Measurements from ENCODE around the gene LINC01488.

The LINC01488 gene

DNA sequence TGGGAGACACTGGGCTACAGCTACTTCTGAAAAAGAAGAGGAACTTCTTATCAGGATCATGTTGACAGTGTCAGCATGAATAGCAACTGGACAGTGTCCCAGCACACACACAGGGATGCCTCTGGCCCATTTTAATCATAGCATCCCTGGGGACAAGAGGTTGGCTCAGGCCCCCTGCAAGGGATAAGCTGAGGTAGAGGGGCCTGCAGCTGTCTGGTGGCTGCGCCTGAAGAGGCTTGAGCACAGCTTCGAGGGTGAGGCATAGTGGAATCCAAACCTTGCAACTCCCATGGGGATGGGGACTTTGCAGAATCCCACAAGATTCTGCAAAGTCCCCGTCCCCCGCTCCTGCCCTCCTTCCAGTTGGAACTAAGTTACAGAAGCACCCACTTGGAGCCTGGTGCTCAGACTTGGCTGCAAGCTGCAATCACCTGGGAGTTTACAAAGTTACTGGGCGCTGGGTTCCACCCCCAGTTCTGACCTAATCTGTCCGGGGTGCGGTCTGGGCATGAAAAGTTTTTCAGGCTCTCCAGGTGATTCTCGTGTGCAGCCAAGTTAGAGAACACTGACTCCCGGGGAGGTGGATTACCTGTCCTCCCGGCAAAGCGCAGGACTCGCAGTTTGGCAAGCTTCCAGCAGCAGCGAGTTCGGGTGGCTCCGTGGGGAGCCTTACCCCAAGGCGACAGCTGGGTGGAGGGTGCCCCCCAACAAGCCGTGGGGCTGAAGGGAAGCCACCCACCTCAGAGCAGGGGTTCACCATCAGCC lies 16.0 kb upstream of the LINC01488 start:
- no peak for FAIRE-seq

DNA sequence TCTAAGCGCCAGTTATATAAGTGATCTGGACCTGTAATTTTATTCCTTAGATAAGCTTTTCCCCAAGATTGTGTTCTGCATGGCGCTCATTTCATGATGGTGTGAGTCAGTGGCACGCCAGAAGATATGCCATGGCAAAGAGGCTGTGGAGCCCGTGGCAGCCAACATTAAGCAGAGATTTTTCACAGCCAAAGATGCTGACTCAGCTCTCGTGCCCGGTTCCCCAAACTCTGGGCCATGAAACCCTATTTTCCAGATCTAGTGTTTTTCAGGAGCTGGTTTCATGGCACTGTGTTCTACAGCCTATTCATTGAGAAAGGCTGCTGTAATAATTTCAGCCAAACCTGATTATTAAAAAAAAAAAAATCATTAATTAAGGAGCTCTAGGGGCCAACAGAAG lies 15.4 kb upstream of the LINC01488 start:
- FAIRE-seq = no peak

DNA sequence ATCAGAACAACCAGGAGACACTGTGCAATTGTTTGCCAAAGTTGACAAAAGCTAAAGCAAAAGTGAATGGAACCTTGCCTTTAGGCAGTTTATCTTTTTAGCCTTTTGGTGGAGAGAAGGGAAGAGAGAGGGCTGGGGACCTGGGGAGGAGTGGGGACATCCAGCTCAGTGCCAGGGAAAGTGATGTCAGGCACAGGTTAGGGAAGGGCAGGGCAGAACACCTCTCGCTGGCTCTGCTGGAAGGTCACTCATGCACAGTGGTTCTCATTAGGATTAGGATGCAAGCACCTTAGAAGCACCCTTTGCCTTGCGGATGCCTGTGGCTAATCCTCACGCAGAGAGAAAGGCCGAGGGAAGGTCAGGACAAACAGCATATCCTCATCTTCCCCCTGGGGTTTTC lies 14.3 kb upstream of the LINC01488 start:
- no peak for FAIRE-seq

DNA sequence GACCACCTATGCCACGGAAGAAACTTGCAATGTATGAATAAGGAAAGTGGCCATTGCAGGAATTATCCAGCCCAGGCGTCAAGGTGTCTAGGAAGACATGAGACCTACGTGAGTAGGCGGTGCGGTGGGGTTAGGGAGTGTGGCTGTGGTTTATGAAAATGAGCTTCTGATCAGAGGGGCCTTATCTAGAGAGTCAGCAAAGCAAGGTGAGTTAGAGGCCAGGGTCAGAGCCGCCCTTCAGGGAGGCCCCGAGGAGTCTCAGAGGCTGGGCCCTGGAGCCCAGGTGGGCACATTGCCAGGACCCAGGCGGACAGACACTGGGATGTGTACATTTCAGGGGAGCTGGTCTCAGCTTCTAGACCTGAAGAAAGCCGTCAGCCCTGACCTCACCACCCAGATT lies 13.8 kb upstream of the LINC01488 start:
- no peak for FAIRE-seq

DNA sequence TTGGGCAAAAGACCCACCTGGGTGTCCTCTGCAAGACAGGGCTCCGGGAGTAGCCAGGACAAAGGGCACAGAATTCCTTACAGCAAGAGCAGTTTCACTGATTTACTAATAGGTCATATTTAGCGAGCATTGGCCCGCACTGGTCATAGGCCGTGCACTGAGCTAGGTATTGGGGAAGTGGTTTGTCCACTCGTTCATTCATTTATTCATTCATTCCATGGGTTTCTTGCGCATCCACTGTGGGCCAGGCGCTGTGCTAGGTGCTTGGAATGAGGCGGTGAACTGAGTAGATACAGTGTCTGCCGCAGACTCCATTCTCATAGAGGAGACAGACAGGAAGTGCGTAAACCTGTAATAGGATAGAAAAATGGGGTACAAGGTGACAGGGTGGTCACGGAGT lies 13.2 kb upstream of the LINC01488 start:
- no peak for FAIRE-seq

DNA sequence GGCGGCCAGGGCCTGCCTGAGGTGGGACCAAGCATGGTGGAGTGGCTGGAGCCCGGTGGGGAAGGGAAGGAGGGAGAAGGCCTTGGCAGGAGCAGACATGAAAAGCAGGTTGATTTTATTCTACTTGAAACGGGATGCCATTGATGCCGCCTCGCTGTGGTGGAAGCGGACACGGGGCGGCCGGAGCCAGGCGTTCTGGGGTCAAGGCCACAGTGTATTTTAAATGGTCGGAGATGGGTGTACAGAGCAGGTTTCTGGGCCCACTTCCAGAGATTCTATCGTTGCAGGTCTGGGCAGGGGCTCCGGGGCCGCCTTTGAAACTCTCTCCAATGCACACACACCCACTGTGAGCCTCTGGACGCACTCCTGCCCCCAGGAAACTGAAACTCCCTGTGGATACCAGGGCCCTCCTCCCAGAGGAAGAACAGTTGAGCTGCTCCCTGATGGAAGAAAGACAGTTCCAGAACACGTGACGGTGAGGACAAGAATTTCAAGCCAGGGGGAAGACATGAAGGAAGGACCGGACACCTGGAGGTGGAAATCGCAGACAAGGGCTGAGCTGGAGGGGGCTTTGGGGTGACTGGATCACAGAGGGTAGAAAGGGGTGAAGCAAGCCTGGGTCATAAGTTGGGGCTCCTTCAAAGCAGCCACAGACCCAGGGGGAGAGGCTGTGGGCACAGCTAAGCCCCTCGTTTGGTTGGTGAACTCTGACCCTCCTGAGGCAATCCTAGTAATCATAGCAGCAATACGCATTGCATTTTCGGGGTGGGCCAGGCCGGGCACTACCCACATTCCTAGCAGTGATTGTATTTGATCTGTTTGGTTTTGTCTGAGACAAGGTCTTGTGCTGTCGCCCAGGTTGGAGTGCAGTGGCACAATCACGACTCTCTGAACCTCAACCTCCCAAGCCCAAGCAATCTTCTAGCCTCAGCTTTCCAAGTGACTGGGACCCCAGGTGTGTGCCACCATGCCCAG lies 12.3 kb upstream of the LINC01488 start:
- FAIRE-seq = no peak

DNA sequence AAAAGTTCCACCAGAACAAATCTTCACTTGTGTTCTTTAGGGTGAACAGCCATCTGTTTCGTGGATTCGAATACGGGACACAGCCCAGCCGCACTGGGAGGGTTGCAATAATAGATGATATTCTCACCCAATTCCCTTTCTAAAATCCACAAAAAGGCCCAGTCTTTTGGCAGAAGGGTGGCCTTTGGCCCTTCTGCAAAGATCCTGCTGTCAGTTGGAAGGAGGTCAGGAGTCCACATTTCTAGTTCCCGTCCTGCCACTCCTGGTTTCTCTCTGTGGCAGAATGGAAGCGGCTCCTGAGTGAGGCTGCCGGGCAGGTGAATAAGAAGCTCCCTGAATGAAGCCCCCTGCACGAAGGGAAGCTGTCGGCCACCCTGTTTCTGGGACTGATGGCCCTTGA lies 11.2 kb upstream of the LINC01488 start:
- FAIRE-seq = no peak

DNA sequence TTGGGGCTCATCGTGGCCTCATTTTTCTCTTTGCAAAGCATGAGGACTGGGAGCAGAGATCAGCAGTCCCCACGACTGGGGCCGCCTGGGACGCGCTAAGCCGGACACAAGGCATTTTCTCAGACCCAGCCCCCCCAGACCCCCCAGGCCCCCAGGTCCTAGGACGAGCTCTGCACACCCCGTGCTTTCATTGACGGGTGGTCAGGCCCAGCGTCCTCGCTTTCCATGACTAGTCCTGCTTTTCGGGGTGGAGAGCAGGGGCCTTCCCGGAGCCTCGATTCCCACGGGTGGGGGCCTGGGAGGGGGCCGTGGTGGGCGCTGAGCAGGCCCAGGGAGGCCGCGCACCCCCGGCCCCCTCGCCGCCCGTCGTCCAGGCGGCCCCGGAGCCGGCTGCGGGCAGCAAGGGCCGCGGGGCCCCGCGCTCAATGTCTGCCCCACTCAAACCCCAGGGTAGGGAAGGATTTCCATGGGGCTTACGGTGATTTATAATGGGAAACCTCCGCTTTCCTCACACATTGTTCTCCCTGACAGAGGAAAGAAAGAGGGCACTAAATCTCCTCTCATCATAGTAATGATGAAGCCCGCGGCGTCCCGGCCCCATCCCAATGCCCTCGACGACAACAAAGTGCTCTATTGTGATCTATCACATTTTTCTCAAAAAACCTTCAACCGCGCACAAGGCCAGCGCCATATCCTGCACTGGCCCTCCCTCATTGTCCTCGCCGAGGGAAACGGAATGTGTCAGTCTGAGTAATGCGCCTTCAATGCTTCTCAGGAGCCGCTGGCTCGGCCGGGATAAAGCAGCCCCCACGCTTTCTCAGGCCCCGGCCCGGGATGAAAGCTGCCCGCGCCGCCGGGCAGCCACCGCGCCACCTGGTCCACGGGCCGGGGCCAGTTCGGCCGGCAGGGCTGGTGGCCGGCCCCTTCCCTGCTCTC lies 10.4 kb upstream of the LINC01488 start:
- no peak for FAIRE-seq

DNA sequence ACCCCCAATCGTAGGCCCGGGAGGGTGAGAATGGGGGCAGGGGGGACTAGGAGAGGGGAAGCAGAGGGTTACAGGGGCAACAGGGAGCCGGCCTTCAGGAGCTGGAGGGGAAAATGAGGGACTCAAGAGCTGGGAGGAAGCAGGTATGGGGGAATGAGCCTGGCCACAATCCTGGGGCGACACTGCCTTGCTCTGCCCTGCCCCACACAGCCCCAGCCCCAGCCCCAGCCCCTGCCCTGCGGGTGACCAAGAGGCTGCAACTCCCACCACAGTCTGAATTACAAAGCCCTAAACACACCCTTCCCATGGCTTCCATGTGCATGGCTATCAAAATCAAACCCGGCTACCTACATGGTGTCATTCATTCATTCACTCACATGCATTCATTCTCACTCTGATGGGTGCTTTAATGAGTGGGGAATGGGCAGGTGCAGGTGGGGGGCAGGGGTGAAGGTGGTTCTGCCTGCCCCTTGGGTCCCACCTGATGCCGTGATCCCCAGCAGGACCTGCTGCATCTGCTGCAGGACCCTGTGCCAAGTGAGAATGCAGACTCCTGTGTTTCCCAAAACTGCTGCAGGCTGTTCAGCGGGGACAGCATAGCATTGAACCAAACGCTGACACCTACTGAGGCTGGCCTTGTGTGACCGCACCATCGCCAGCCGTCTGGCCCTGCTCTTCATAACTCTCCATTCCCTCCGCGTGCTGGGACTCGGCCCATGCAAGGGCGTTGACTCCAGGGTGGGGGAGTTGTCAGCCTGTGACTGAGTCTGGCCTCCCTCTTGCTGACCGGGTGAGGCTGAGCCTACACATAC lies 9.5 kb upstream of the LINC01488 start:
- FAIRE-seq = no peak

DNA sequence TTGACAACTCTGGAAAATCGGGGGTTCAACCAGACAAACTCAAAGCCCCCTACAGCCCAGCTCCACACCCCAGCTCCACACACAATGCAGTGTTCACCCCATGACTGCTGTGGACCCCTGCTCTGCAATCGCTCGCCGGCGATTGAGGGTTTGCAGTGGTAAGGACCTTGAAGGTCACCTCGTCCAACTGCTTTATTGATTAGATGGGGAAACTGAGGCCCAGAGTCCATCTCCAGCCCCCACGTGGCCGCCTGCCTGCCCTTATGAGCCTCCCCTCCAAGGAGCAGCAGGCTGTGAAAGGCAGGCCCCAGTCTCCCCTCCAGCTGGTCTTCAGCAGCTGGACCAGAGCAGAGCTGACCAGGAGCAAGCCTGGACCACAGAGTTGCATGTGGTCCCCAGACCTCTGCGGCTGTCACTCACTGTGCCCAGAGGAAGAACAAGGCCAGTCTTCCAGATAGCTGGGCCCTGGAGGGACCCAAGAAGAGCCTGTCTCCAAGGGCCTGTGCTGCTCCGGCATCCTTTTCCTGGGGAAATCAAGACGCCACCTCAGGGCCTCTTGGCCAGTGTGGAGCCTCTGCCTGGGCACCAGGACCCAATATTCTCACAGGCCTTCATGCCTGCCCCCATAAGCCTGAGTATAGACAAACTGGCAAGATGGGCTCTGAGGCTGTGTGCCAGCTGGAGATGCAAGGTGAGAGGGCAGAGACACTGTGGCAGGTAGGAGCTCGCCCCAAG lies 8.8 kb upstream of the LINC01488 start:
- no peak for FAIRE-seq

DNA sequence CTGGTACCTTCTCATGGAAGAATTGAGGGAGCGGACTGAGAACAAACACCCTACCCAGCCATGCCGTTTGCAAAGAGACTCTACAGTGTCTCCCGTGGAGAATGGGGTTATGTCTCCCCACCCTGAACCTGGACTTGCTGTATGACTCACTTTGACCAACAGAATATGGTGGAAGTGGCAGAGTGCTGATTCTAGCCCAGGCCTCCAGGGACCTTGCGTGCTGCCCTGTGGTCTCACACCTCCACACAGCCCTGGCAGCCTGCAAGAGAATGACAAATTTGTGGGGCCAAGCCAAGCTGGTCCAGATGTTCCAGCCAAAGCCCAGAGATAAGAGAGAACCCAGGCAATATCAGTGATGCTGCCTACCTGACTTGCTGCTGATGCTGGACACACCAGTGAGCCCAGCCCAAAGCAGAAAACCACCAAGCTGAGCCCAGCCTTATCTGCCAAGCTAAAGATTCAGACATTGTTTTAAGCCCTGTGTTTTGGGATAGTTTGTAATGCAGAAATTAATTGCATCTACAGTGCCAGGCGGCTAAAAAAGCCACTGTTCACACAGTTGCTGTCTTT lies 8.1 kb upstream of the LINC01488 start:
- no peak for FAIRE-seq

DNA sequence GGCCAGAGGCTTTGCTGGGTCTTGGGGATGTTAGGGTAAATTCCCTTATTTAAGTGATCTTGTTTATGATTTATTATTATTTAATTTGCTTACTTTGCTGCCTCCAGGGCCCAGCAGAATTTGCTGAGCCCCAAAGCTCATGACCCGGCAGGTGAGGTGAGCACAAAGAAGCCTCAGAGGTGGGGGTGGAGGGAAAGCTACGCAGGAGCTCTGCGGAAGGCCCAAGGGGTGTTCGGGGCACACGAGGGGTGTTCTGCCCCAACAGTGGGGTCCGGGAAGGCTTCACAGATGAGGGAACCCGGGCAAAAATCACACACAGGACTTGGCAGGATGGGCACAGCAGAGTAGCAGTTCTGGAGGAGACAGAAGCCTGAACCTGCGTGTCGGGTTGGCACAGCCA lies 6.7 kb upstream of the LINC01488 start:
- FAIRE-seq = no peak

DNA sequence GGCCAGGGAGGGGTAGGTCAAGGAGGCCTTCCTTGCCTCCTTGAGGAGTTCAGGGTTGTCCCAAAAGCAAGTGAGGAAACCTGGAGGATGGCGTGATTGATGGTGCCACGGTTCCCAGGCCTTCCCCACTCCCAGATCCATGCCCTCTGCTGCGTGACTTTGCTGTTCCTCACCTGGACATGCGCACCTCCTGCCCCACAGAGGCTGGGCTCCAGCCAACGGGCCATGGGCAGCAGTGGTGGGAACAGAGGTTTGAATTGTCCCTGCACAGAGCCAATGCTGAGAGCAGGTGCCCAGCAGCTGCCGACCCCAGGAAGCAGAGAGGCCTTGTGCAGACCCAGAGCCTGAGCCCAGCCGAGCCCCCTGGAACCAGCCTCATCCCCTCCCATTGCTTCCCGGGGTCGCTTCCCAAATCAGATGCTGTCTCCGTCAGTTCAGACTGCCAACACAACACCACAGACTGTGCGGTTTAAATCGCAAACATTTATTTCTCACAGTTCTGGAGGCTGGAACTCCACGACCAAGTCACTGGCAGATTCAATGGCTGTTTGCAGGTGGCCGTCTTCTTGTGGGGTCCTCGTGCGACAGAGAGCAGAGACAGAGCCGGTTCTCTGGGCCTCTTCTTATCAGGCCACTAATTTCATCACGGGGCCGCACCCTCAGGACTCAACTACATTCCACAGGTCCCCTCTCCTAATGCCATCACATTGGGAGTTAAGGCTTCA lies 6.2 kb upstream of the LINC01488 start:
- no peak for FAIRE-seq

DNA sequence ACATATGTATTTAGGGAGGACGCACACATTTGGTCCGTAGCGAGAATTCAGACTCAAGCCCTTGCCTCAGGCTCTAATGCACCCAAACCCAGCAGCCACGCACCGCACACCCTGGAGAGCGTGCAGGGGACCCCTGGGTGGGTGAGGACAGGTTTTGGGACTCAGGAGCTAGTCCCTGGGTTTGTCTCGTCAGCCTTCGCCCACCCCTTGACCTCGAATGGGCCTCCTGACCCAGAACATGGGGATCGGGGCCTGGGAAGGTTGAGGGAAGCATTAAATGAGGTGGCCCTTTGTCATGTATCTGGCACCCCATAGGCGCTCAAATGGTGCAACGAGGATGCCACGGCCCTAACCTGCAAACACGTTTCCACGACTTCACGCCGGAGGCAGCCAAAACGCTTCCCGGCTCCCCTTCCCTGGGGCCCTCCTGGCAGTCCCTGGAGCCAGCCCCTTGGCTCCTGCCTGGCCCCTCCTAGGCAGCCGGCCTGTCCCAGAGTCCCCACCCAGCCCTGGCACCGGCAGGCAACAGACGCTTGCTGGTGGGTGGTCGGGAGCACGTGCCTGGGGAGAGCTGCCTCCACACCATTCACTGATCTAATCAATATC lies 5.5 kb upstream of the LINC01488 start:
- no peak for FAIRE-seq

DNA sequence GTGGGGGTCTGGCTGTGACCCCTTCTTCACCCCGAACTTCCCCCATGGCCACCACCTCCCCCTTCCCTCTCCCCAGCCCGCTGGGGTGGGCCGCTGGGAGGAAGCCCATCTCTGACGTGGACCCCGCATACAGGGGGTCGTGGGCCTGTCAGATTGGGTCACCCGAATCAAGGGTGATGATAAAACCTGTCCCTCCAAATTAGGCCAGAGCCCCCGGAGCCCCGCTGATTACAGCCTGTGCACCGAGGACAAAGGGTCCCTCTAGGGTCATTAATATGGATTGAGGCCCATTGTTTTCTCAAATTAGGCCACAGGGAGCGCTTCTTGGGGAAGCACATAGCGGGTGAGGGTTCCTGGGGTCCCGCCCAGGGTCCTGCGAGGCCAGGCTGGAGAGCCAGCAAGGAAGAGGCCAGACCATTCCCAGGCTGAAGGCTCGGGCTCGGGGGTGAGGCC lies 4.9 kb upstream of the LINC01488 start:
- FAIRE-seq = no peak

DNA sequence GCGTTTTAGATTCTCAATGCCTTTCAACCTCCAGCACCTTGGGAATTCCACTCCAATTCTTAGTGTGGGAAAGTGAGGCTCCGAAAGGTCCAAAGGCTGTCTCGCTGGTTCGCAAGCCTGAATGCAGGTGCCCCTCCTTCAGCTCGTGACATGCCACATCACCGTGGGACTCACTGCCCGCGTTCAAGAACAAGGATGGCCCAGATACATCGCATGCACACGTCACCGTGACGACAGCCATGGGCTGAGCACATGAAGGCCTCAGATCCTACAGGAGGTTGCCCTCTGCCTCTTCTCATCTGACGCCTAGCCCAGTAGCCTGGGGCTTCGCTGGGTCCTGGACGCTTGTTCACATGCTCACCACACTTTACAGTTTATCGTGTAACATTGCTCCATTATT lies 4.4 kb upstream of the LINC01488 start:
- no peak for FAIRE-seq

DNA sequence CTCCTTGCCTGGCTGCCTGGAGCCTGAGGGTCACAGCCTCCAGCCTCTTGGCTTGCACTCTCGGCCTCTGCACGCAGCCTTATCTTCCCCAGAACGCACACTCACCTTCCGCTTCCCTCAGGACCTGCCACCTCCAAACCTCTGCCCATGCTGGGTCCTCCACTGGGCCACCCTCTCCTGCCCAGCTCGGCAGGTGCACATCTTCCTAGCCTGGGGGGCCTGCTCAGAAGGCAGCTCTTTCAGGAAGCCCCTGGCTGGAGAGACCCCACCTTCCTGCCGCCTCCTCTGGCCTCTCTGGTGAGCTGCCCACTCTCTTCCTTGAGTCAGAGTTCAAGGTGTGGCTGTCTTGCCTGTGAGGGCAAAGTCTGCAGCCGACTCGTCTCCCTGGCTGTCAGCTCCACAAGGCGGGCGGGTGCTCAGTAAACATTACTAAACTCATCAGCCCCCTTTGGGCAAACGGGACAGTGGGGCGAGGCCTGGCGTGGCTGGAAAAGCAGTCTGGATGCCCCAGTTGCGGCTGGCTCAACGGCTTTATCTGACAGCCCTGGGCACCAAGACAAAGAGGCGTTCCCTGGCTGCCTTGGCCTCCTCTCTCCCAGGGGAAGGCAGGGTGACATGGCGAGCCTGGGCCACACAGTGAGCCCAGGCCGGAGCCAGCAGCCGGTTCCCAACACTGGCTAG lies 1.7 kb upstream of the LINC01488 start:
- FAIRE-seq = no peak

DNA sequence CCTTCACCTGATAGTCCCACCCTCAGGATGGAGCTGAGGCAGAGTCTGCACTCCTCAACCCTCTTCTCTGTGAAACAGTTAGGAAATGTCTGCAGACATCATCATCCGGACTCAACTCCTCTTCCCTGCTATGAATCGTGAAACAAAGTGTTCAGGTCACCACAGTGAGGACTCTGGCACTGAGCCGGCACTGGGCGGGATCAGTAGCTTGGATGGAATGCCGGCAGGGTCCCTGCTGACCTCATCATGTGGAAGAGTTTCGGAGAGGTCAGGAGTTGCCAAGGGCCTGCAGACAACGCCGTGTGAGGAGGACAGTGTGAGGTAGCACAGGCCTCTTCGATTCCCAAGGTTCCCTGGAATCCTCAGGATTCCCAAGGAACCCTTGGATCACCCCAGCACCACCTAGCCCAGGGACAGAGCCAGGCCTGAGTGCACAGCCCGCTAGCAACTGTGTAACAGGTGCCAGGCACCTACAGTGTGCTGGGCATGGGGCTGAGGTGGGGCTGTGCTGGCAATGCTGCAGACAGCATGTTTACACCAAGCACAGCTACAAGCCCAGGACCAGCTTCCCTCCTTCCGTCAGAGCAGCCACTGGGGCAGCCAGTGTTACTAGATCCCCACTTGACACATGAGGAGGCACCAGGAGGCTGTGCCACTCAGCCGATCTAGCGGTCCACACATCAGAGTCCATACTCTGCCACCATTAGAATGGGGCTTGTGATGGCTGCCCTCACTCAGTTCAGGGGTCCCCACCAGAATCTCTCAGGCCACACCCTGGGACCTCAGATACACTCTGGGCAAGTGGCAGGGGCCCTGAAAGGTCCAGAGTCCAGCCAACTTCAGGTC lies 693 bp upstream of the LINC01488 start:
- no peak for FAIRE-seq
